Hepatocyte (in vitro differentiated cells): Measurements from ENCODE around the gene CBX1.

ENCODE experiments used
- EZH2 ChIP-seq: fragments of 200-600 bp; sonication (generic); IDR thresholded peaks from 2 replicates; pipeline ENCODE4 v1.6.1; 2016; ENCODE audit warnings: antibody characterized with exemption, mild to moderate bottlenecking, borderline replicate concordance
- TF ChIP-seq, protein P1 (sequence below): fragments of 200-600 bp; sonication (generic); IDR thresholded peaks from 2 replicates; pipeline ENCODE4 v1.5.1; 2016; ENCODE audit warnings: antibody characterized with exemption, mild to moderate bottlenecking; ENCODE audit not compliant: poor library complexity

DNA sequence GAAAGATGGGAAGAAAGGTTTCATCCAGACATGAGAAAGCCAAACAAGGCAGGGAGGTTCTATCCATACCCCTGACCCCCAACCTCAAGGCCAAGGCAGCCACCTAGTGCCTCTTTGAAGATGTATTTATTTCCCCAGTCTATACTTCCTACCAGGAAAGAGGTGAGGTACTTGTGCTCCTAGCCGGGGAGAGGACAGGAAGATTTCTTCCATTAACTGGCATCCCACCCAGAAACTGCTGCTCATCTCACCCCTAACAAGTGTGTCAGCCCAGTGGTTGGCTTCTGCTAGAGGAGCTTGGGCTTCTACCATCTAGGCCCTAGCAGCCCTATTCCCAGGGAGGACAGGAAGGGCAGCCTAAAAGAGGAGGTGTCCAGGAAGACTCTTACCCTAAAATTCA, 72.5 kb downstream of the CBX1 start:
- TF ChIP-seq, protein P1, sequence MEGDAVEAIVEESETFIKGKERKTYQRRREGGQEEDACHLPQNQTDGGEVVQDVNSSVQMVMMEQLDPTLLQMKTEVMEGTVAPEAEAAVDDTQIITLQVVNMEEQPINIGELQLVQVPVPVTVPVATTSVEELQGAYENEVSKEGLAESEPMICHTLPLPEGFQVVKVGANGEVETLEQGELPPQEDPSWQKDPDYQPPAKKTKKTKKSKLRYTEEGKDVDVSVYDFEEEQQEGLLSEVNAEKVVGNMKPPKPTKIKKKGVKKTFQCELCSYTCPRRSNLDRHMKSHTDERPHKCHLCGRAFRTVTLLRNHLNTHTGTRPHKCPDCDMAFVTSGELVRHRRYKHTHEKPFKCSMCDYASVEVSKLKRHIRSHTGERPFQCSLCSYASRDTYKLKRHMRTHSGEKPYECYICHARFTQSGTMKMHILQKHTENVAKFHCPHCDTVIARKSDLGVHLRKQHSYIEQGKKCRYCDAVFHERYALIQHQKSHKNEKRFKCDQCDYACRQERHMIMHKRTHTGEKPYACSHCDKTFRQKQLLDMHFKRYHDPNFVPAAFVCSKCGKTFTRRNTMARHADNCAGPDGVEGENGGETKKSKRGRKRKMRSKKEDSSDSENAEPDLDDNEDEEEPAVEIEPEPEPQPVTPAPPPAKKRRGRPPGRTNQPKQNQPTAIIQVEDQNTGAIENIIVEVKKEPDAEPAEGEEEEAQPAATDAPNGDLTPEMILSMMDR, result no peak
- TF ChIP-seq EZH2, result no peak
